Measurements from ENCODE around the gene SPAG16.

SPAG16 gene

GRCh38 chr2:214261683-214262082, 977.4 kb downstream of the SPAG16 start:
- no peak overlapping the region for H3K4me3 Mint-ChIP-seq
- H3K36me3 Mint-ChIP-seq = no peaks in the 10 kb centered on the region
- H3K27ac Mint-ChIP-seq = no peak overlapping the region
- ATAC-seq (ENCODE audit: low read depth) (no peak), DNase-seq (ENCODE audit: low spot score in 2 of 2) (no peak)
- peaks cover 5% of the 10 kb centered on the region for H3K9me3 Mint-ChIP-seq
- H3K27me3 Mint-ChIP-seq = no peaks in the 10 kb centered on the region
- no peaks in the 10 kb centered on the region for H3K4me1 Mint-ChIP-seq

- DNase-seq (ENCODE audit: low spot score in 2 of 2) = no peak
- Mint-ChIP-seq H3K4me3 (no peak overlapping the region), H3K27ac (no peak overlapping the region), H3K4me1 (no peaks in the 10 kb centered on the region), H3K9me3 (peaks cover 7% of the 10 kb centered on the region), H3K27me3 (no peaks in the 10 kb centered on the region), H3K36me3 (no peaks in the 10 kb centered on the region)
- ATAC-seq (ENCODE audit: low read depth) = no peak
Observed at GRCh38 chr2:214264171-214264570, 979.9 kb downstream of the SPAG16 start.

GRCh38 chr2:214265991-214266489, 981.8 kb downstream of the SPAG16 start:
- ATAC-seq (ENCODE audit: low read depth) = no peak
- H3K27ac Mint-ChIP-seq = no peak overlapping the region
- H3K4me3 Mint-ChIP-seq = no peak overlapping the region
- H3K27me3 Mint-ChIP-seq = no peaks in the 10 kb centered on the region
- no peaks in the 10 kb centered on the region for H3K4me1 Mint-ChIP-seq
- H3K36me3 Mint-ChIP-seq = no peaks in the 10 kb centered on the region
- DNase-seq (ENCODE audit: low spot score in 2 of 2) = no peak
- H3K9me3 Mint-ChIP-seq = peaks cover 4% of the 10 kb centered on the region

- Mint-ChIP-seq H3K27me3 (no peaks in the 10 kb centered on the region), H3K27ac (no peak overlapping the region), H3K9me3 (peaks cover 8% of the 10 kb centered on the region), H3K36me3 (no peaks in the 10 kb centered on the region), H3K4me1 (no peaks in the 10 kb centered on the region), H3K4me3 (no peak overlapping the region)
- DNase-seq (ENCODE audit: low spot score in 2 of 2) = no peak
- ATAC-seq (ENCODE audit: low read depth) = no peak
Observed at GRCh38 chr2:214277880-214278279, 993.6 kb downstream of the SPAG16 start.

GRCh38 chr2:214286011-214286410, 1001.7 kb downstream of the SPAG16 start:
- ATAC-seq (ENCODE audit: low read depth) = no peak
- no peaks in the 10 kb centered on the region for H3K4me1 Mint-ChIP-seq
- H3K9me3 Mint-ChIP-seq = peaks cover 2% of the 10 kb centered on the region
- H3K36me3 Mint-ChIP-seq = no peaks in the 10 kb centered on the region
- H3K4me3 Mint-ChIP-seq = no peak overlapping the region
- no peak overlapping the region for H3K27ac Mint-ChIP-seq
- no peaks in the 10 kb centered on the region for H3K27me3 Mint-ChIP-seq
- no peak for DNase-seq (ENCODE audit: low spot score in 2 of 2)

GRCh38 chr2:214293593-214293992, 1009.3 kb downstream of the SPAG16 start:
- no peak overlapping the region for H3K27ac Mint-ChIP-seq
- H3K27me3 Mint-ChIP-seq = no peaks in the 10 kb centered on the region
- H3K36me3 Mint-ChIP-seq = peaks cover 2% of the 10 kb centered on the region
- no peak for DNase-seq (ENCODE audit: low spot score in 2 of 2)
- H3K4me1 Mint-ChIP-seq = no peaks in the 10 kb centered on the region
- no peak overlapping the region for H3K4me3 Mint-ChIP-seq
- peaks cover 8% of the 10 kb centered on the region for H3K9me3 Mint-ChIP-seq
- no peak for ATAC-seq (ENCODE audit: low read depth)

GRCh38 chr2:214294426-214294825, 1010.2 kb downstream of the SPAG16 start:
- peaks cover 8% of the 10 kb centered on the region for H3K9me3 Mint-ChIP-seq
- H3K4me3 Mint-ChIP-seq = no peak overlapping the region
- ATAC-seq (ENCODE audit: low read depth) = no peak
- H3K27ac Mint-ChIP-seq = no peak overlapping the region
- no peaks in the 10 kb centered on the region for H3K27me3 Mint-ChIP-seq
- DNase-seq (ENCODE audit: low spot score in 2 of 2) = no peak
- no peaks in the 10 kb centered on the region for H3K4me1 Mint-ChIP-seq
- H3K36me3 Mint-ChIP-seq = peaks cover 2% of the 10 kb centered on the region

GRCh38 chr2:214297423-214297822, 1013.2 kb downstream of the SPAG16 start:
- ATAC-seq (ENCODE audit: low read depth) (no peak), DNase-seq (ENCODE audit: low spot score in 2 of 2) (no peak)
- Mint-ChIP-seq H3K4me1 (no peaks in the 10 kb centered on the region), H3K36me3 (peaks cover 2% of the 10 kb centered on the region), H3K9me3 (peaks cover 3% of the 10 kb centered on the region), H3K27ac (no peak overlapping the region), H3K4me3 (no peak overlapping the region), H3K27me3 (no peaks in the 10 kb centered on the region)

- no peak overlapping the region for H3K27ac Mint-ChIP-seq
- no peak for DNase-seq (ENCODE audit: low spot score in 2 of 2)
Observed at GRCh38 chr2:214310319-214310718, 1026.1 kb downstream of the SPAG16 start.

GRCh38 chr2:214311031-214311533, 1026.8 kb downstream of the SPAG16 start:
- Mint-ChIP-seq H3K27me3 (no peaks in the 10 kb centered on the region), H3K4me1 (no peaks in the 10 kb centered on the region), H3K9me3 (peaks cover 2% of the 10 kb centered on the region), H3K4me3 (no peak overlapping the region), H3K36me3 (no peaks in the 10 kb centered on the region), H3K27ac (no peak overlapping the region)
- ATAC-seq (ENCODE audit: low read depth) (no peak), DNase-seq (ENCODE audit: low spot score in 2 of 2) (no peak)

More at GRCh38 chr2:214310319-214310718, 1026.1 kb downstream of the SPAG16 start:
- no peak for ATAC-seq (ENCODE audit: low read depth)
- Mint-ChIP-seq H3K27me3 (no peaks in the 10 kb centered on the region), H3K36me3 (no peaks in the 10 kb centered on the region), H3K4me3 (no peak overlapping the region), H3K9me3 (peaks cover 4% of the 10 kb centered on the region), H3K4me1 (no peaks in the 10 kb centered on the region)

- ATAC-seq (ENCODE audit: low read depth) (no peak), DNase-seq (ENCODE audit: low spot score in 2 of 2) (no peak)
- Mint-ChIP-seq H3K27ac (no peak overlapping the region), H3K4me3 (no peak overlapping the region), H3K9me3 (no peaks in the 10 kb centered on the region), H3K36me3 (no peaks in the 10 kb centered on the region), H3K4me1 (no peaks in the 10 kb centered on the region), H3K27me3 (no peaks in the 10 kb centered on the region)
Observed at GRCh38 chr2:214311931-214312749, 1027.9 kb downstream of the SPAG16 start.

- no peak for ATAC-seq (ENCODE audit: low read depth)
Observed at GRCh38 chr2:214315324-214315723, 1031.1 kb downstream of the SPAG16 start.

GRCh38 chr2:214320211-214320610, 1035.9 kb downstream of the SPAG16 start:
- H3K9me3 Mint-ChIP-seq = peaks cover 2% of the 10 kb centered on the region
- ATAC-seq (ENCODE audit: low read depth) (no peak), DNase-seq (ENCODE audit: low spot score in 2 of 2) (no peak)
- no peaks in the 10 kb centered on the region for H3K36me3 Mint-ChIP-seq
- peaks cover 2% of the 10 kb centered on the region for H3K27me3 Mint-ChIP-seq
- H3K4me3 Mint-ChIP-seq = no peak overlapping the region
- H3K4me1 Mint-ChIP-seq = no peaks in the 10 kb centered on the region
- no peak overlapping the region for H3K27ac Mint-ChIP-seq

More at GRCh38 chr2:214315324-214315723, 1031.1 kb downstream of the SPAG16 start:
- peaks cover 2% of the 10 kb centered on the region for H3K9me3 Mint-ChIP-seq
- DNase-seq (ENCODE audit: low spot score in 2 of 2) = no peak
- H3K27me3 Mint-ChIP-seq = peaks cover 2% of the 10 kb centered on the region
- no peaks in the 10 kb centered on the region for H3K4me1 Mint-ChIP-seq
- no peak overlapping the region for H3K27ac Mint-ChIP-seq
- no peaks in the 10 kb centered on the region for H3K36me3 Mint-ChIP-seq
- no peak overlapping the region for H3K4me3 Mint-ChIP-seq

- DNase-seq (ENCODE audit: low spot score in 2 of 2) (no peak), ATAC-seq (ENCODE audit: low read depth) (no peak)
- Mint-ChIP-seq H3K9me3 (peaks cover 2% of the 10 kb centered on the region), H3K27me3 (peaks cover 2% of the 10 kb centered on the region), H3K4me1 (no peaks in the 10 kb centered on the region), H3K4me3 (no peak overlapping the region), H3K36me3 (no peaks in the 10 kb centered on the region), H3K27ac (no peak overlapping the region)
Observed at GRCh38 chr2:214322662-214323061, 1038.4 kb downstream of the SPAG16 start.

GRCh38 chr2:214325404-214325803, 1041.1 kb downstream of the SPAG16 start:
- ATAC-seq (ENCODE audit: low read depth) (no peak), DNase-seq (ENCODE audit: low spot score in 2 of 2) (no peak)
- Mint-ChIP-seq H3K36me3 (no peaks in the 10 kb centered on the region), H3K4me1 (no peaks in the 10 kb centered on the region), H3K9me3 (no peaks in the 10 kb centered on the region), H3K4me3 (no peak overlapping the region), H3K27ac (no peak overlapping the region), H3K27me3 (no peaks in the 10 kb centered on the region)

All from memory B cell (primary cell).